Endometrial microvascular endothelial cells (primary cell): ENCODE measurements around the gene GNAQ. TPM values are rescaled to one million over a fixed set of nuclear protein-coding genes. Genes with fewer than 3 reads are reported as not detected.

ENCODE experiments used
- in situ Hi-C: cut with HindIII; loops from 2 replicates; pipeline ENCODE4 v1.10.0; 2017; ENCODE audit warnings: low sequenced_read_pairs, low pct_unique_long_range_greater_than_20kb; ENCODE audit errors: inconsistent ontology term
- total RNA-seq: library from RNA; depleted of rRNA; stranded (reverse); fragments of >200 nt; gene quantifications from one replicate; pipeline ENCODE4 v1.2.3, GENCODE V29; 2015; ENCODE audit errors: inconsistent ontology term

Gene GNAQ
- total RNA-seq, 1 donor from 2014 or later = 28.4 TPM

DNA sequence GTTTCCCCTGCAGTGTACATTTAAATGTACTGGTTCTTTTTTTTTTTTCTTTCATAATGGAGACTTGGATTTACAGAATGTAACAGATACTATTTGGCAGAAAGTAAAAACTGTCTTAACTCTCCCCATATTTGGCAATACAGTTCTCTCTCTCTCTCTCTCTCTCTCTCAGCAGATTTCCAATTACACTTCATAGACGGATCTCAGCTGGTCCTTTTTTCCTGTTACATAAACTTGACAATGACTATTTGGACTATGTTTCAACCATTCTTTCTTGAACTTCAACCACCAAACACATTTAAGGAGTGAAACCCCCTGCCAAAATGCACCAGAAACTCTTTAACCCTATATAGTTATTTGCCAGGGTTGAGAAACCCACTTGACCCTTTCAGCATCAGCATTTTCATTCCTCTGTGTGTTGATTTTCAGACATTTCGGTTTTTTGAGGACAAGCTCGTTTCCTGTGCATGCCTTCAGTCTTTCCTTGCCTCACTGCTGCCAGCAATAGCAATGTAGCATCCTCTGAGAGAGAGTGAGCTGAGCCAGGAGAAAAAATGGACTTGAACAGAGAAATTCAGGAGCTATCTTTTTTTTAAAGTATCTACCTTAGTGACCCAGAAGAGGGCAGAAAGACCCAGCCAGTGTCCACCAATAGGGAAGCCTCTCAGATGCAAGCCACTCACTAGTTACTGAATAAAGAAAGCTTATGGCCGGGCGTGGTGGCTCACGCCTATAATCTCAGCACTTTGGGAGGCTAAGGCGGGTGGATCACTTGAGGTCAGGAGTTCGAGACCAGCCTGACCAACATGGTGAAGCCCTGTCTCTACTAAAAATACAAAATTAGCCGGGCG lies 357.4 kb downstream of the GNAQ start:
- in situ Hi-C loops = no loop called here

DNA sequence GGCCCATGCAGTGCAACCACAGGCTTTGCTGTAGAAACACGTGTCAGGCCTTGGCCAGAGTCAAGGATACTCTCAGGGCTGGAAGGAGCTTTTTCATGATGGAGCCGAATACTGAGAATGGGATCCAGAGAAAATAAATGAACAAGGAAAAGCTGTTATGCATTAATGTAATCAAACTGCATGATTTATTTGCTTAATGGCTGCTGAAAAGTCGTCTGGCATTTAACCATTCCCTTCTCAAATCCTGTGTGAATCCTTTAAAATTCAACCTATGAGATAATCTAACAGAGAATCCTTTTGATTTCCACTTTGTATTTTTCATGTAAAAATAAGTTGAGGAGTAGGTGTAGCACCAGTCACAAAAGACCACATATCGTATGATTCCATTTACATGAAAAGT lies 359.4 kb downstream of the GNAQ start:
- in situ Hi-C loops = no loop called here

DNA sequence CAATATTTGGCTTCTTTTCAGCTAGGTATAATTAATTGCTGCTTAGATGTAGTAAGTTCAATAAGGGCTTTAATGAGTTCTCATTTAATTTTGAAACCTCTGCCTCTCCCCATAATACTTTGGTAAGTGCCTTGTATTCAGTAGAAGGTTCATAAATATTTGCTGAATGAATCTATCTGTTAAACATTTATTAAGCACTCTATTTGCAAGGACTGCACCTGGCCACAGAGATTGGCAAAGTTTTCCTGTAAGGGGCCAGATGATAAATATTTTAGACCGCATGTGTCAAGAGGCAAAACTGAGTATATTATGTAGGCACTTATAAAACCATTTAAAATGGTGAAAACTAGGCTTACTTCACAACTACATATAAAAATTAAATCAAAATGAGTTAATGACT lies 364.5 kb downstream of the GNAQ start:
- in situ Hi-C loops = no loop called here

Other genes starting within 250 kb of the GNAQ start
- gene CEP78, start 204.3 kb upstream of the GNAQ start, total RNA-seq = 32.9 TPM